KMS-11 (cell line): ENCODE data around the gene NR1I3.
"Not testable (repeated sequence)": the region's sequence is repeated elsewhere in the genome, so short reads cannot be mapped to it uniquely, and the experiment has no call there.

Experiments
- H2AFZ ChIP-seq: fragments of 200-600 bp; sonication (generic); 2 replicates; pipeline ENCODE4 v1.6.1; 2016; ENCODE audit warnings: antibody characterized with exemption, mixed run types, low read depth
- H3K27ac ChIP-seq: fragments of 200-600 bp; sonication (generic); 2 replicates; pipeline ENCODE4 v1.6.1; 2016; ENCODE audit warnings: mild to moderate bottlenecking, mixed run types
- H3K27me3 ChIP-seq: fragments of 200-600 bp; sonication (generic); 2 replicates; pipeline ENCODE4 v1.6.1; 2017; ENCODE audit warnings: mild to moderate bottlenecking, low read depth, mixed run types, moderate library complexity; ENCODE audit not compliant: insufficient read depth
- H3K36me3 ChIP-seq: fragments of 200-600 bp; sonication (generic); 2 replicates; pipeline ENCODE4 v1.6.1; 2017; ENCODE audit warnings: mild to moderate bottlenecking, mixed run types; ENCODE audit not compliant: insufficient read depth
- H3K4me1 ChIP-seq: fragments of 200-600 bp; sonication (generic); 2 replicates; pipeline ENCODE4 v1.6.1; 2016; ENCODE audit warnings: mild to moderate bottlenecking, low read depth, mixed run types; ENCODE audit not compliant: poor library complexity, severe bottlenecking
- H3K4me2 ChIP-seq: fragments of 200-600 bp; sonication (generic); 2 replicates; pipeline ENCODE4 v1.7.0; 2016; ENCODE audit warnings: mild to moderate bottlenecking, mixed run types
- H3K4me3 ChIP-seq: fragments of 200-600 bp; sonication (generic); IDR thresholded peaks from 2 replicates; pipeline ENCODE4 v1.6.1; 2017; ENCODE audit warnings: low read depth, low read length, mixed read lengths; ENCODE audit not compliant: insufficient read depth
- H3K79me2 ChIP-seq: fragments of 200-600 bp; sonication (generic); 2 replicates; pipeline ENCODE4 v1.6.1; 2016; ENCODE audit warnings: low read depth, mixed run types; ENCODE audit not compliant: insufficient read depth
- H3K9ac ChIP-seq: fragments of 200-600 bp; sonication (generic); 2 replicates; pipeline ENCODE4 v1.6.1; 2016; ENCODE audit warnings: mild to moderate bottlenecking, mixed run types
- H4K20me1 ChIP-seq: fragments of 200-600 bp; sonication (generic); 2 replicates; pipeline ENCODE4 v1.6.1; 2016; ENCODE audit warnings: mild to moderate bottlenecking, mixed run types; ENCODE audit not compliant: insufficient read depth
- CTCF ChIP-seq: fragments of 200-600 bp; sonication (generic); conservative IDR thresholded peaks from 2 replicates; pipeline ENCODE4 v1.6.1; 2017; ENCODE audit warnings: low read depth, mild to moderate bottlenecking, antibody characterized with exemption, low read length, moderate library complexity, mixed read lengths

NR1I3 gene

GRCh38 chr1:161226320-161226711, 11.7 kb downstream of the NR1I3 start:
- no peak for TF ChIP-seq CTCF
- Histone ChIP-seq H3K27ac (peak overlapping the region; percentile 62), H2AFZ (peak overlapping the region; percentile 69)

GRCh38 chr1:161225534-161226319, 12.3 kb downstream of the NR1I3 start, which contains the start of gene TOMM40L:
Gene TOMM40L, plus strand, starts transcription at chr1:161226060. Its CDS starts 430 bp downstream, at chr1:161226490.
- Histone ChIP-seq H3K4me2 (peak within 1 kb of the TSS; percentile 72), H3K9ac (peak within 1 kb of the TSS; percentile 79), H3K27ac (peak within 1 kb of the TSS; percentile 62), H3K79me2 (peaks cover 10% of the 10 kb centered on the region), H3K27me3 (no peaks in the 10 kb centered on the region), H3K4me1 (peaks cover 23% of the 10 kb centered on the region), H4K20me1 (no peaks in the 10 kb centered on the region), H3K4me3 (peak within 1 kb of the TSS; percentile 100), H2AFZ (peak within 1 kb of the TSS; percentile 70), H3K36me3 (peaks cover 3% of the 10 kb centered on the region; the same call in 1 of the 2 replicates)
- peak; percentile 95 for TF ChIP-seq CTCF

More at GRCh38 chr1:161226320-161226711, 11.7 kb downstream of the NR1I3 start:
- Histone ChIP-seq H3K4me3 (peak overlapping the region; percentile 100), H3K4me1 (peaks cover 23% of the 10 kb centered on the region), H3K4me2 (peak overlapping the region; percentile 72), H3K79me2 (peaks cover 10% of the 10 kb centered on the region), H3K36me3 (peaks cover 3% of the 10 kb centered on the region; the same call in 1 of the 2 replicates), H4K20me1 (no peaks in the 10 kb centered on the region), H3K27me3 (no peaks in the 10 kb centered on the region), H3K9ac (peak overlapping the region; percentile 79)

- no peak for TF ChIP-seq CTCF
- no peak overlapping the region for H3K9ac ChIP-seq
Observed at GRCh38 chr1:161225178-161225533, 12.8 kb downstream of the NR1I3 start.

GRCh38 chr1:161224695-161225087, 13.3 kb downstream of the NR1I3 start:
- H3K36me3 ChIP-seq, H3K79me2 ChIP-seq, H4K20me1 ChIP-seq, H3K27ac ChIP-seq, H3K4me3 ChIP-seq, H3K9ac ChIP-seq, H3K27me3 ChIP-seq: not testable (repeated sequence)
- Histone ChIP-seq H3K4me1 (peaks cover 23% of the 10 kb centered on the region), H3K4me2 (peak overlapping the region; percentile 57), H2AFZ (peak overlapping the region; percentile 70; the same call in 1 of the 2 replicates)

More at GRCh38 chr1:161225178-161225533, 12.8 kb downstream of the NR1I3 start:
- Histone ChIP-seq H3K79me2 (peaks cover 10% of the 10 kb centered on the region), H3K36me3 (peaks cover 3% of the 10 kb centered on the region; the same call in 1 of the 2 replicates), H3K4me1 (peaks cover 23% of the 10 kb centered on the region), H3K4me3 (no peak overlapping the region), H4K20me1 (no peaks in the 10 kb centered on the region), H3K4me2 (peak overlapping the region; percentile 57), H3K27ac (peak overlapping the region; percentile 16), H3K27me3 (no peaks in the 10 kb centered on the region), H2AFZ (peak overlapping the region; percentile 70)
